ENCODE measurements around the gene POLR2F.

Gene POLR2F

GRCh38 chr22:37953437-37954179 lies at the start of gene POLR2F, which contains the start of gene C22orf23:
POLR2F (plus strand) TSS chr22:37953699; CDS start chr22:37953788, 89 bp downstream.
C22orf23 (minus strand) TSS chr22:37953601; CDS start chr22:37953149, 452 bp downstream.
- peak; percentile 94 for DNase-seq (ENCODE audit: low read depth, low spot score)

DNA sequence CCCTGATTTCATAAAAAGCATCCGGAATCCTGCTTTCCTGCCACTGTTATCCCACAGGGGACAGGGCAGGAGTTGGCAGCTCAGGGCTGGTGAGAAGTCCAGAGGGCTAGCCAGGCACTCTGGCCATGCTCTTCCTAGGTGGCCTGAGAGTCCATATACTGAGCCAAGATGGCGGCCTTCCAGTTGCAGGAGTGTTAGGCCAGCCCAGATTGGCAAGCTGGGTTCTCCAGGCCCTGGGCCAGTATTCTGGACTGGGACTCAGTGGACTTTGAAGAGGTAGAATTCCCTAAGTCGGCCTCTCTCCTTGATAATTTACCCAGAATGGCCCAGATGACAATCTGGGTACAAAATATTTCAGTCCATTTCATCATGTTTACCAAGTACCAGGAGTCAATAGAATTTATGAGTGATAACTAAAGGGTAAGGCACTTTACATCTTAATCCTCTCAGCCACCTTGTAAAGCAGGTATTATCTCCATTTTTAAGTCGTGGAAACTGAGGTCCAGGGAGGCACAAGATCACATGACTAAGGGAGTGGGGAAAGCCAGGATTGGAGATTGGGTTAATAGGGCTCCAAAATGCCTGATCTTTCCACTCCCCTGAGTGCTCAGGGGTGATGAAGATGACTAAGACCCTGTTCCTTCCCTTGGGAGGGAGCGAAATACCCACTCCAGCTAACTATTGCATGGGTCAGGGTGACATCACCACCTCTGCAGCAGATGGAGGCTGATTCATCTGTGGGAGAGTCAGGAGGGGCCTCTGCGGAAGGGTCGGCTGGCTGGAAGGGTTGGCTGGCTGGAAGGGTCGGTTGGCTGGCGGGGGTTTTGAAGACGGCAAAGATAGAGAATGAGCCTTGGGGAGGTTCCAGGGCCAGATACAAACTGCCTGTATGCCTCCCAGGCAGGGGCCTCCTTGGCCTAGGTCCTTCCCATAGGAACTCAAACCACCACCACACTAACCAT lies 48.6 kb upstream of the POLR2F start:
- DNase-seq (ENCODE audit: low read depth, low spot score): peak; percentile 88

GRCh38 chr22:37905534-37906363 lies 47.8 kb upstream of the POLR2F start, which contains the start of gene MICALL1:
MICALL1 (plus strand) TSS chr22:37906297; CDS start chr22:37906423, 126 bp downstream.
- peak; percentile 62 for DNase-seq (ENCODE audit: low read depth, low spot score)

GRCh38 chr22:37906364-37907008 lies 47.0 kb upstream of the POLR2F start:
- no peak for DNase-seq (ENCODE audit: low read depth, low spot score)

DNA sequence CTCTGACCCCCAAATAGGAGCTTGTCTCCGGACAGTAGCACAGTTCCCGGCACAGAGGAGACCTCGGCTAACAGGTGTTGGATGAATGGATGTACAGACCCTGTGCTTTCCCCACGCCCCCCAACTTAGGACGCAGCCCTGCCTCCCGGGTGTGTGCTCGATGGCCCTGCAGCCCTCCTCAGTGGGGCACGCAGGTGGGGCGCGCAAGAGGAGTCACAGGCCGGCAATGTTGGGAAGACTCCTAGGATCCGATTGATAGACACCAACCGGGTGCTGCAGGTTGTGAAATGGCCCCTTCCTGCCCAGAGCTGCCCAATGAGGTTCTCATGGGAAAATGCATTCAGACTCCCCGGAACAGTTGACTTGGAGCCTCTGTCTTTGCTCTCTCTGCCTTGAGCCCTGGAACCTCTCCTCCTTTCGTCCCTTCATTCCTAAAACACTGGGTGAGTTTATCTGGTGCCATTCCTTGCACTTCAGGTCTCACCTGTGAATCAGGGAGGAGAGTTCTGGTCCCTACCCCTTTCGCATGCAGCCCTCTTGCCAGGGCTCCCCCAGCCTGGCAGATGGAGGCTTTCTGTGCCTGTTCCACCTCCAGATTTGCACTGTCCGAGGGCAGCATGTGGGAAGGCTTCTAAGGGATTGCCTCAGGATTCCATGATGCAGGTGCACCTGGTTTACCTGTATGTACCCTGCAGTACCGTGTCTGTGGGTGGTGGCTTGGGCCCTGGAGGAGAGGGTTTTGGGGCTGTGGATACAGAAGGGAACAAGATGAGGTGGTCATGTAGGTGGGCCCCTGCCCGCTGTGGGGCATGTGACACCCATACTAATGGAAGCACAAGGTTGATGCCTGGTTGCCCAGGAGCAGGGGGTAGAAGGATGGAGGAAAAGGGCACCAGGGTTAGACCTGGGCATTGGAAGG lies 46.2 kb upstream of the POLR2F start:
- no peak for DNase-seq (ENCODE audit: low read depth, low spot score)

DNA sequence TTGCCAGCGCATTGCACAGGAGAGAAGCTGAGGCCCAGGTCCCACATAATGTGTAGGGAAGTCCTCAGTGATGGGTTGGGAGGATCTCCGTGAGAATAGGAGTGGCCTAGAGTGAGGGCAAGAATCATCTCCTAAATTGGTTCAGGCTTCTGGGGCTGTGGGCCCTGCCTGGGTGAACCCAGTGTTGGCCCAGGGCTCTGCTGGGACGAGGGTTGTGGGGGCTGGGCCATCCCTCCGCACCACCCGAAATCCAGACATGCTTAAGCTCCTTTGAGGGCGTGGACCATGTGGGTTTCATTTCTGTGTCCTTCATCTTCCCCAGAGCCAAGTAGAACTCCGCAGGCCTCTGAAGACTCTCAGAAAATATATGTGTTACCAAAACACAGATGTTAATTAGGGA lies 43.7 kb upstream of the POLR2F start:
- DNase-seq (ENCODE audit: low read depth, low spot score): no peak

- DNase-seq (ENCODE audit: low read depth, low spot score): peak; percentile 64
Observed at GRCh38 chr22:37910890-37911672, 42.4 kb upstream of the POLR2F start.

DNA sequence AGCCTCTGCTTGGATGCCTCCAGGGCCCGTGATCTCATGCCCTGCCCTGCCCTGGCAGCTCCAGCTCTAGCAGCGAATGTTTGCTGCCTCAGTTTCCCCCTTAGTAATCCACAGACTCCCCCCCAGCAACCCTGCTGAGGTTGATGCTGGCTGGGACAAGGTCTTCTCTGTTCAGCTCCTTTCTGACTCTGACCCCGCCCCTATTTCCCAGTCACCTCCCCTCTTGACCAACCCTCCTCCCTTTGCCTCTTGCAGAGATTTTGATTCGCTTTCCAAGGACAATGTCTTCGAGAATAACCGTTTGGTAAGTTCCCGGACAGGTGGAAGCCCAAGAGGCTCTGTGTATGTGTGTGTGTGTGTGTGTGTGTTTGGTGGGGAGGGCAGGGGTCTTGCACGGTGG lies 41.8 kb upstream of the POLR2F start:
- DNase-seq (ENCODE audit: low read depth, low spot score): peak; percentile 43

GRCh38 chr22:37912171-37912570 lies 41.3 kb upstream of the POLR2F start:
- no peak for DNase-seq (ENCODE audit: low read depth, low spot score)

- no peak for DNase-seq (ENCODE audit: low read depth, low spot score)
Observed at GRCh38 chr22:37913233-37913721, 40.2 kb upstream of the POLR2F start.

GRCh38 chr22:37916311-37916710 lies 37.2 kb upstream of the POLR2F start:
- DNase-seq (ENCODE audit: low read depth, low spot score): no peak

- DNase-seq (ENCODE audit: low read depth, low spot score): no peak
Observed at GRCh38 chr22:37917874-37918548, 35.5 kb upstream of the POLR2F start.

- no peak for DNase-seq (ENCODE audit: low read depth, low spot score)
Observed at GRCh38 chr22:37918580-37919270, 34.8 kb upstream of the POLR2F start.

DNA sequence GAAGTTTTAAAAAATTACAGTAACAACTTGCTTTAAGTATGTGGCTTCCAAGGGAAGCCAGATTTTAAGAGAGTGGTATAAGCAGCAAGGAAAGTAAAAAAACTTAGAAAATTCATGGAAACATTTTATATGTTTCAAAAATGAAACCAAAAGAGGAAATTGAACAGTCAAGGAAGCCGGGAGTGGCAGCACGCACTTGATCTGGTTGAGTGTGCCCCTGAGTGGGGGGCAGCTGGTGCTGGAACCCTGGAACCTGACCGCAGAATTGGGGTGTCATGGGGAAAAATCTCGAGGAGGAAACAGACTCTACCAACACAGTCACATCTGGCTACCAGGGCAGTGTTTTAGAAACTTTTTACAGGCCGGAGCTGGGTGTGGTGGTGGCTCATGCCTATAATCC lies 33.4 kb upstream of the POLR2F start:
- no peak for DNase-seq (ENCODE audit: low read depth, low spot score)

DNA sequence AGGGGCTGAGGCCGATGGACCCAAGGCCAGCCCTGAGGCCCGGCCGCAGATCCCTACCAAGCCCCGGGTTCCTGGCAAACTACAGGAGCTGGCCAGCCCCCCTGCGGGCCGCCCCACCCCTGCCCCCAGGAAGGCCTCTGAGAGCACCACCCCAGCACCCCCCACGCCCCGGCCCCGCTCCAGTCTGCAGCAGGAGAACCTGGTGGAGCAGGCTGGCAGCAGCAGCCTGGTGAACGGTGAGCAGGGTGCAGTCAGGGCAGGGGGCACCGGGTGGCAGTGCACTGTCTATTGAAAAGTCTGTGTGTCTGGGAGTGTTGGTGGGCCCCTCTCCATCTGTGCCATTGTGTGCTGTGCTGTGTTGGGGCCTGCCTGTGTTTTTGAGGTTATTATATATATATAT lies 31.3 kb upstream of the POLR2F start:
- no peak for DNase-seq (ENCODE audit: low read depth, low spot score)

DNA sequence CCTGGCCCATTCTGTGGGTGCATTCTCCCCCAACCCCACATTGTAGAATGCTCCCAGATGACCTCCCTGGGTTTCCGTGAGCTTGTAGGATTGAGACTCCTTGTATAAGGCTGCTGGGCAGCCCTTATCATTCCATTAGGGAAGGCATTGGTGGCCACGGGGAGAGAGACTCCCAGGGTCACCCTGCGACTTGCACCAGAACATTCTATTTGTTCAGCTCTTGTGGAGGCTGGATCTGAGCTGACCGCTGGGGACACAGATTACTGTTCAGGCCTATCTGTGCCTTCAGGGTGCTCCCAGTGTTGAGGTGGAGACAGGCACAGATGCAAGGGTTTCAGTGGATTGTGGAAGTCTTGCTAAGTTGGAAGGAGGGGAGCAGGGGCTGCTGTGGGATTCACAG lies 29.6 kb upstream of the POLR2F start:
- DNase-seq (ENCODE audit: low read depth, low spot score): no peak

- DNase-seq (ENCODE audit: low read depth, low spot score): no peak
Observed at GRCh38 chr22:37924386-37925065, 29.0 kb upstream of the POLR2F start.
